GM12878 (cell line): ENCODE measurements around the gene CPB2. TPM values are rescaled to one million over a fixed set of nuclear protein-coding genes. Genes with fewer than 3 reads are reported as not detected.

ENCODE experiments used
- ATAC-seq: fragments of 200-7000 bp; cut with Tn5 transposase; 3 replicates; pipeline ENCODE4 v1.9.1; 2020; ENCODE audit warnings: mild to moderate bottlenecking, moderate library complexity
- BruUV-seq: library from RNA; stranded (reverse); fragments of 400-500 nt; replicated peaks from 2 replicates; lab custom pipeline; 2021; lab: Mats Ljungman, UMichigan
- CTCF ChIA-PET: fragments of 300-600 bp; sonication (Branson Sonifier 250); formaldehyde crosslinking; extraction: SDS; loops from one replicate; lab custom pipeline; 2021; ENCODE audit warnings: inconsistent platforms; lab: Yijun Ruan, JAX
- POLR2A ChIA-PET: fragments of 350-600 bp; formaldehyde crosslinking; extraction: SDS; loops from one replicate; lab custom pipeline; 2021; ENCODE audit warnings: inconsistent platforms; lab: Charles Lee
- RAD21 ChIA-PET: fragments of 300-600 bp; sonication (Branson Sonifier 250); formaldehyde crosslinking; loops from one replicate; lab custom pipeline; 2023; ENCODE audit warnings: antibody characterized with exemption; ENCODE audit not compliant: unreplicated experiment; lab: Charles Lee
- SMC1A ChIA-PET: fragments of 300-600 bp; sonication (Branson Sonifier 250); formaldehyde crosslinking; loops from one replicate; lab custom pipeline; 2023; ENCODE audit not compliant: unreplicated experiment, uncharacterized antibody; lab: Charles Lee
- DNase-seq: peaks from one replicate; pipeline ENCODE4 v3.0.0-alpha.2; 2011; ENCODE audit warnings: low read depth, low spot score
- FAIRE-seq: peaks from 3 replicates; lab custom pipeline; 2011; peaks lifted over from hg19 to GRCh38; lab: Jason Lieb, UNC
- H2AFZ ChIP-seq: 2 replicates; pipeline ENCODE4 v1.6.0; 2011; ENCODE audit warnings: low read depth, low read length, control low read depth; ENCODE audit not compliant: control insufficient read depth
- H3K27ac ChIP-seq: 2 replicates; pipeline ENCODE4 v1.5.1; 2011; ENCODE audit warnings: control low read depth; ENCODE audit not compliant: control insufficient read depth, insufficient read depth
- H3K27me3 ChIP-seq, 2 experiments: replicated peaks in 1 of 2; 2 replicates each; pipeline versions ENCODE4 v1.6.0 to v1.6.1; 2011; ENCODE audit warnings: low read length in 1 of 2; ENCODE audit not compliant: control insufficient read depth in 2 of 2, insufficient read depth in 2 of 2
- H3K36me3 ChIP-seq, 2 experiments: 2 replicates each; pipeline ENCODE4 v1.5.1; 2011; ENCODE audit warnings: low read length in 1 of 2; ENCODE audit not compliant: control insufficient read depth in 2 of 2, insufficient read depth in 2 of 2
- H3K4me1 ChIP-seq: 2 replicates; pipeline ENCODE4 v1.6.1; 2011; ENCODE audit warnings: mild to moderate bottlenecking, low read length, moderate library complexity, mixed read lengths; ENCODE audit not compliant: control insufficient read depth, insufficient read depth
- H3K4me2 ChIP-seq: 2 replicates; pipeline ENCODE4 v1.6.0; 2011; ENCODE audit warnings: control low read depth; ENCODE audit not compliant: control insufficient read depth, insufficient read depth
- H3K4me3 ChIP-seq: fragments of 200-600 bp; sonication (generic); 2 replicates; pipeline ENCODE4 v1.5.1; 2016
- H3K79me2 ChIP-seq: 2 replicates; pipeline ENCODE4 v1.6.0; 2011; ENCODE audit warnings: low read length; ENCODE audit not compliant: control insufficient read depth, insufficient read depth
- H3K9ac ChIP-seq: 2 replicates; pipeline ENCODE4 v1.8.0; 2011; ENCODE audit warnings: low read length, control low read depth, mixed read lengths; ENCODE audit not compliant: control insufficient read depth, insufficient read depth
- H3K9me3 ChIP-seq: replicated peaks from 3 replicates; pipeline ENCODE4 v1.5.1; 2011; ENCODE audit warnings: mild to moderate bottlenecking, low read length; ENCODE audit not compliant: control insufficient read depth, insufficient read depth
- H4K20me1 ChIP-seq: 2 replicates; pipeline ENCODE4 v1.6.0; 2011; ENCODE audit not compliant: control insufficient read depth, insufficient read depth
- CHD2 ChIP-seq: IDR thresholded peaks from 2 replicates; pipeline ENCODE4 v1.6.1; 2011; ENCODE audit warnings: low read depth, low read length, improper control_type of control experiment, borderline replicate concordance
- FOXK2 ChIP-seq: fragments of 450-650 bp; IDR thresholded peaks from 2 replicates; pipeline ENCODE4 v1.6.1; 2017; ENCODE audit warnings: mild to moderate bottlenecking, moderate library complexity
- IRF4 ChIP-seq: IDR thresholded peaks from 2 replicates; pipeline ENCODE4 v1.6.1; 2011; ENCODE audit warnings: low read depth, low read length
- NBN ChIP-seq: fragments of 450-650 bp; IDR thresholded peaks from 2 replicates; pipeline ENCODE4 v1.6.1; 2016
- NFIC ChIP-seq: IDR thresholded peaks from 2 replicates; pipeline ENCODE4 v1.6.1; 2012; ENCODE audit warnings: low read depth, mild to moderate bottlenecking, inconsistent platforms, low read length, moderate library complexity
- POLR2A ChIP-seq: IDR thresholded peaks from 2 replicates; pipeline ENCODE4 v1.6.1; 2011; ENCODE audit warnings: low read depth, mild to moderate bottlenecking, low read length
- POLR2AphosphoS5 ChIP-seq: IDR thresholded peaks from 2 replicates; pipeline ENCODE4 v1.6.1; 2011; ENCODE audit warnings: mild to moderate bottlenecking, low read length, inconsistent platforms
- RAD51 ChIP-seq: fragments of 450-650 bp; IDR thresholded peaks from 2 replicates; pipeline ENCODE4 v1.6.1; 2016; ENCODE audit warnings: moderate library complexity, mild to moderate bottlenecking, inconsistent platforms
- RCOR1 ChIP-seq: conservative IDR thresholded peaks from 2 replicates; pipeline ENCODE4 v1.6.1; 2012; ENCODE audit warnings: low read depth, low read length, improper control_type of control experiment
- SIN3A ChIP-seq: IDR thresholded peaks from 2 replicates; pipeline ENCODE4 v1.6.1; 2012; ENCODE audit warnings: low read depth, low read length, improper control_type of control experiment
- SPI1 ChIP-seq: IDR thresholded peaks from 2 replicates; pipeline ENCODE4 v1.6.1; 2011; ENCODE audit warnings: low read depth, mild to moderate bottlenecking, low read length, moderate library complexity, borderline replicate concordance; ENCODE audit not compliant: insufficient read depth
- TBL1XR1 ChIP-seq: IDR thresholded peaks from 2 replicates; pipeline ENCODE4 v1.6.1; 2012; ENCODE audit warnings: low read depth, low read length, improper control_type of control experiment
- YBX1 ChIP-seq: fragments of 450-650 bp; IDR thresholded peaks from 2 replicates; pipeline ENCODE4 v1.6.1; 2016; ENCODE audit warnings: antibody characterized with exemption
- ZNF217 ChIP-seq: fragments of 450-650 bp; IDR thresholded peaks from 2 replicates; pipeline ENCODE4 v1.6.1; 2017; ENCODE audit warnings: antibody characterized with exemption, mild to moderate bottlenecking
- WGBS: methylation state at CpG from one replicate; pipeline ENCODE4 v1.1.6; 2016; ENCODE audit warnings: low lambda C conversion rate; ENCODE audit not compliant: insufficient replicate concordance, insufficient coverage; ENCODE audit errors: missing lambda C conversion rate; 5-methylcytosine and 5-hydroxymethylcytosine counted together
- in situ Hi-C: fragments of 300-500 bp; cut with MboI; formaldehyde crosslinking; loops from 9 replicates; pipeline ENCODE4 v1.14.3; 2018; ENCODE audit warnings: mixed read lengths
- intact Hi-C: fragments of 100-400 bp; cut with micrococcal nuclease; formaldehyde crosslinking; loops from one replicate; pipeline ENCODE4 v1.14.2; 2022; ENCODE audit not compliant: unreplicated experiment
- polyA plus RNA-seq, 11 experiments: library from polyadenylated mRNA; depleted of rRNA in 4 of 11; unstranded in 6 of 11; stranded (reverse) in 5 of 11; fragments of >200 nt; fragmentation: Nextera tagmentation in 4 of 11; fragmentation: Illumina TruSeq in 1 of 11; extraction: Ambion mirVana in 4 of 11; extraction: Trizol in 1 of 11; gene quantifications; 1 replicate in 1 of 11; 2 replicates in 10 of 11; pipeline versions ENCODE4 v1.2.1 to v1.2.3, GENCODE V29; 2011 to 2016; ENCODE audit warnings: inconsistent platforms in 2 of 11, missing spikeins in 2 of 11, low read depth in 1 of 11
- total RNA-seq, 4 experiments: library from RNA; depleted of rRNA in 3 of 4; stranded (reverse); fragments of >200 nt in 3 of 4; fragmentation: Illumina TruSeq in 1 of 4; extraction: Trizol in 1 of 4; gene quantifications; 2 replicates each; pipeline versions ENCODE4 v1.2.1 to v1.2.3, GENCODE V29; 2013 to 2021
- TF ChIP-seq, protein P1 (sequence below): fragments of 450-650 bp; IDR thresholded peaks from 2 replicates; pipeline ENCODE4 v1.6.1; 2017; ENCODE audit warnings: mild to moderate bottlenecking, low read depth, inconsistent platforms; ENCODE audit not compliant: poor library complexity, severe bottlenecking
- TF ChIP-seq, protein P2 (sequence below): fragments of 450-650 bp; IDR thresholded peaks from 2 replicates; pipeline ENCODE4 v1.6.1; 2016; ENCODE audit warnings: mild to moderate bottlenecking
- TF ChIP-seq, protein P3 (sequence below): IDR thresholded peaks from 2 replicates; pipeline ENCODE4 v1.6.1; 2011; ENCODE audit warnings: low read depth, mild to moderate bottlenecking, low read length, moderate library complexity, borderline replicate concordance; ENCODE audit errors: extremely low read depth
- TF ChIP-seq, protein P4 (sequence below), 3 experiments: IDR thresholded peaks in 2 of 3; conservative IDR thresholded peaks in 1 of 3; 2 replicates each; pipeline ENCODE4 v1.5.1; 2011; ENCODE audit warnings: low read depth in 3 of 3, low read length in 3 of 3, mild to moderate bottlenecking in 3 of 3, control low read depth in 2 of 3, moderate library complexity in 2 of 3, inconsistent platforms in 1 of 3, mixed read lengths in 1 of 3; ENCODE audit not compliant: control insufficient read depth in 2 of 3, insufficient read depth in 1 of 3; ENCODE audit errors: extremely low read depth in 1 of 3

CPB2 gene
- total and polyA plus RNA-seq, 10 of the 15 experiments (the other 5 are each of a cell fraction or from before 2014, with no cell fraction given), result 0.05 to 0.87 (median 0.13) TPM; not detected in 3

DNA sequence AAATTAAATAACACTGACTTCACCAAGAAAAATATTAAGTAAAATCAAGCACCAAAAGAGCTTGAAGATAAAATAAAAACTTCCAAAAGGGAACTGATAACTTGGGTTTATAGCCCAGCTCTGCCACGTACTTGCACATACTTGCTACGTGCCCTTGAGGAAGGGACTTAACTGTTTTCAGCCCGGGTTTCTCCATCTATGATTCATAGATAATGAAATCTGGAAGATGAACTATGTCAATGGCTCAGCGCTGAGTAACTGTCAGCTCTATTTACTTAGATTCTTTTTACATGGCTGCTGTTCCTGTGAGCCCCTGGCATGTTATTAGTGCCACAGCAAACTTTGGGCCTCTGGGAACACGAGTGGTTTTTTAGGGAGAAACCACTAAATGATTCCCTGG is 42.6 kb downstream of the CPB2 start:
- POLR2A ChIA-PET, result interaction anchor here (1.0 kb wide), 1 partner anchor 26 kb away, joined by 3 read pairs; no protein-coding TSS in a partner anchor
- ATAC-seq, result no peak
- Histone ChIP-seq H3K4me2 (no peak overlapping the region), H3K9ac (no peak overlapping the region), H2AFZ (no peak overlapping the region)
- no TSS peak for BruUV-seq
- in situ Hi-C loops, result no loop called here
- no peak for DNase-seq
- no peak for TF ChIP-seq RAD51
- TF ChIP-seq CHD2, result no peak
- TF ChIP-seq TBL1XR1, result no peak
- TF ChIP-seq, protein P1, sequence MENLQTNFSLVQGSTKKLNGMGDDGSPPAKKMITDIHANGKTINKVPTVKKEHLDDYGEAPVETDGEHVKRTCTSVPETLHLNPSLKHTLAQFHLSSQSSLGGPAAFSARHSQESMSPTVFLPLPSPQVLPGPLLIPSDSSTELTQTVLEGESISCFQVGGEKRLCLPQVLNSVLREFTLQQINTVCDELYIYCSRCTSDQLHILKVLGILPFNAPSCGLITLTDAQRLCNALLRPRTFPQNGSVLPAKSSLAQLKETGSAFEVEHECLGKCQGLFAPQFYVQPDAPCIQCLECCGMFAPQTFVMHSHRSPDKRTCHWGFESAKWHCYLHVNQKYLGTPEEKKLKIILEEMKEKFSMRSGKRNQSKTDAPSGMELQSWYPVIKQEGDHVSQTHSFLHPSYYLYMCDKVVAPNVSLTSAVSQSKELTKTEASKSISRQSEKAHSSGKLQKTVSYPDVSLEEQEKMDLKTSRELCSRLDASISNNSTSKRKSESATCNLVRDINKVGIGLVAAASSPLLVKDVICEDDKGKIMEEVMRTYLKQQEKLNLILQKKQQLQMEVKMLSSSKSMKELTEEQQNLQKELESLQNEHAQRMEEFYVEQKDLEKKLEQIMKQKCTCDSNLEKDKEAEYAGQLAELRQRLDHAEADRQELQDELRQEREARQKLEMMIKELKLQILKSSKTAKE, result no peak
- no peak for TF ChIP-seq IRF4
- no peak for TF ChIP-seq POLR2A
- TF ChIP-seq, protein P2, sequence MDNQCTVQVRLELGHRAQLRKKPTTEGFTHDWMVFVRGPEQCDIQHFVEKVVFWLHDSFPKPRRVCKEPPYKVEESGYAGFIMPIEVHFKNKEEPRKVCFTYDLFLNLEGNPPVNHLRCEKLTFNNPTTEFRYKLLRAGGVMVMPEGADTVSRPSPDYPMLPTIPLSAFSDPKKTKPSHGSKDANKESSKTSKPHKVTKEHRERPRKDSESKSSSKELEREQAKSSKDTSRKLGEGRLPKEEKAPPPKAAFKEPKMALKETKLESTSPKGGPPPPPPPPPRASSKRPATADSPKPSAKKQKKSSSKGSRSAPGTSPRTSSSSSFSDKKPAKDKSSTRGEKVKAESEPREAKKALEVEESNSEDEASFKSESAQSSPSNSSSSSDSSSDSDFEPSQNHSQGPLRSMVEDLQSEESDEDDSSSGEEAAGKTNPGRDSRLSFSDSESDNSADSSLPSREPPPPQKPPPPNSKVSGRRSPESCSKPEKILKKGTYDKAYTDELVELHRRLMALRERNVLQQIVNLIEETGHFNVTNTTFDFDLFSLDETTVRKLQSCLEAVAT, result no peak
- TF ChIP-seq FOXK2, result no peak
- TF ChIP-seq POLR2AphosphoS5, result no peak
- TF ChIP-seq SIN3A, result no peak
- TF ChIP-seq SPI1, result no peak
- no peak for TF ChIP-seq NBN
- TF ChIP-seq NFIC, result no peak
- TF ChIP-seq, protein P3, sequence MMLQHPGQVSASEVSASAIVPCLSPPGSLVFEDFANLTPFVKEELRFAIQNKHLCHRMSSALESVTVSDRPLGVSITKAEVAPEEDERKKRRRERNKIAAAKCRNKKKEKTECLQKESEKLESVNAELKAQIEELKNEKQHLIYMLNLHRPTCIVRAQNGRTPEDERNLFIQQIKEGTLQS, result no peak
- TF ChIP-seq, protein P4, sequence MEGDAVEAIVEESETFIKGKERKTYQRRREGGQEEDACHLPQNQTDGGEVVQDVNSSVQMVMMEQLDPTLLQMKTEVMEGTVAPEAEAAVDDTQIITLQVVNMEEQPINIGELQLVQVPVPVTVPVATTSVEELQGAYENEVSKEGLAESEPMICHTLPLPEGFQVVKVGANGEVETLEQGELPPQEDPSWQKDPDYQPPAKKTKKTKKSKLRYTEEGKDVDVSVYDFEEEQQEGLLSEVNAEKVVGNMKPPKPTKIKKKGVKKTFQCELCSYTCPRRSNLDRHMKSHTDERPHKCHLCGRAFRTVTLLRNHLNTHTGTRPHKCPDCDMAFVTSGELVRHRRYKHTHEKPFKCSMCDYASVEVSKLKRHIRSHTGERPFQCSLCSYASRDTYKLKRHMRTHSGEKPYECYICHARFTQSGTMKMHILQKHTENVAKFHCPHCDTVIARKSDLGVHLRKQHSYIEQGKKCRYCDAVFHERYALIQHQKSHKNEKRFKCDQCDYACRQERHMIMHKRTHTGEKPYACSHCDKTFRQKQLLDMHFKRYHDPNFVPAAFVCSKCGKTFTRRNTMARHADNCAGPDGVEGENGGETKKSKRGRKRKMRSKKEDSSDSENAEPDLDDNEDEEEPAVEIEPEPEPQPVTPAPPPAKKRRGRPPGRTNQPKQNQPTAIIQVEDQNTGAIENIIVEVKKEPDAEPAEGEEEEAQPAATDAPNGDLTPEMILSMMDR (IDR thresholded peaks at IDR 0.05 in 2 of 3, conservative IDR thresholded peaks at IDR 0.05 in 1 of 3; ENCODE audit: control insufficient read depth in 2 of 3, extremely low read depth in 1 of 3, insufficient read depth in 1 of 3, low read depth in 3 of 3, low read length in 3 of 3), result no peak
- no peak for TF ChIP-seq RCOR1
- TF ChIP-seq YBX1, result no peak
- TF ChIP-seq ZNF217, result no peak
- TF ChIP-seq, all 136 proteins: peak for 0
- Histone ChIP-seq H3K4me3 (no peak overlapping the region), H3K9me3 (no peaks in the 10 kb centered on the region), H4K20me1 (no peaks in the 10 kb centered on the region), H3K36me3 (no peaks in the 10 kb centered on the region; a peak in 1 of 4 replicates), H3K27me3 (no peaks in the 10 kb centered on the region), H3K4me1 (no peaks in the 10 kb centered on the region), H3K79me2 (no peaks in the 10 kb centered on the region), H3K27ac (no peak overlapping the region)
- RAD21 ChIA-PET, result no interaction called here
- intact Hi-C loops, result no loop called here
- no peak for FAIRE-seq
- 79% methylated on average over 5 of the region's 5 CpGs for WGBS
- SMC1A ChIA-PET, result interaction anchor here (1.2 to 1.7 kb wide), 2 partner anchors 9 to 10 kb away, joined by 4 to 6 read pairs; partner anchors contain the start of gene ZC3H13
- CTCF ChIA-PET, result interaction anchor here (1.0 kb wide), 1 partner anchor 8 kb away, joined by 3 read pairs; no protein-coding TSS in a partner anchor
